Measurements from ENCODE around the gene SYNGR1. TPM values are rescaled to one million over a fixed set of nuclear protein-coding genes. Genes with fewer than 3 reads are reported as not detected.

Gene SYNGR1
- total and polyA plus RNA-seq, 2 donors (not counting 1 experiment from before 2014, with no cell fraction given) = 9.4 to 31.9 TPM

DNA sequence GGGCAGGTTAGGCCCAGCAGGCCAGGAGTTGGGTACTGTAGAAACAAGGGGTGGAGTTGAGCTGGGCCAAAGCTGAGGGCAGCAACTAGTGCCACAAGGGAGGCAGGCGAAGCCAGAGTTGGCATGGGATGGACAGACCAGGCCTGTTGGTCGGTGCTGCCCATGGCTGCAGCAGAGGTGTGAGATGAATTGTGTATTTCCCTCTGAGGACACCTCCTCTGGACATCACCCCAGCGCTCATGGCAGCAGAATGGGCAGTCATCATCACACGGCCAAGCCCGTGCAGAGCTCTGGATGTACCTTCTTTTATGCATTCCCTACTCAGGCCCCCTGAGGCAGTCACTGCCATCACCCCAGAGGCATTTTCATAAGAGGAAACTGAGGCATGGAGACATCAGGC is 70.1 kb downstream of the SYNGR1 start:
- TF ChIP-seq, protein P1, sequence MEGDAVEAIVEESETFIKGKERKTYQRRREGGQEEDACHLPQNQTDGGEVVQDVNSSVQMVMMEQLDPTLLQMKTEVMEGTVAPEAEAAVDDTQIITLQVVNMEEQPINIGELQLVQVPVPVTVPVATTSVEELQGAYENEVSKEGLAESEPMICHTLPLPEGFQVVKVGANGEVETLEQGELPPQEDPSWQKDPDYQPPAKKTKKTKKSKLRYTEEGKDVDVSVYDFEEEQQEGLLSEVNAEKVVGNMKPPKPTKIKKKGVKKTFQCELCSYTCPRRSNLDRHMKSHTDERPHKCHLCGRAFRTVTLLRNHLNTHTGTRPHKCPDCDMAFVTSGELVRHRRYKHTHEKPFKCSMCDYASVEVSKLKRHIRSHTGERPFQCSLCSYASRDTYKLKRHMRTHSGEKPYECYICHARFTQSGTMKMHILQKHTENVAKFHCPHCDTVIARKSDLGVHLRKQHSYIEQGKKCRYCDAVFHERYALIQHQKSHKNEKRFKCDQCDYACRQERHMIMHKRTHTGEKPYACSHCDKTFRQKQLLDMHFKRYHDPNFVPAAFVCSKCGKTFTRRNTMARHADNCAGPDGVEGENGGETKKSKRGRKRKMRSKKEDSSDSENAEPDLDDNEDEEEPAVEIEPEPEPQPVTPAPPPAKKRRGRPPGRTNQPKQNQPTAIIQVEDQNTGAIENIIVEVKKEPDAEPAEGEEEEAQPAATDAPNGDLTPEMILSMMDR (IDR thresholded peaks at IDR 0.05) = no peak
- H3K27me3 Mint-ChIP-seq = no peaks in the 10 kb centered on the region
- peaks cover 8% of the 10 kb centered on the region for H3K79me2 ChIP-seq (ENCODE audit: control insufficient read depth, insufficient read depth, low read length)
- H3K9me3 Mint-ChIP-seq (ENCODE audit: insufficient read depth) = no peaks in the 10 kb centered on the region
- no peaks in the 10 kb centered on the region for H3K27me3 ChIP-seq (replicated peaks in 1 of 4; ENCODE audit: control extremely low read depth in 1 of 4, control insufficient read depth in 3 of 4, insufficient read depth in 4 of 4, low read length in 3 of 4)
- no peak overlapping the region for H3K27ac Mint-ChIP-seq
- no peak overlapping the region for H3K9ac ChIP-seq (ENCODE audit: low read length)
- no peak overlapping the region for H3K4me2 ChIP-seq (replicated peaks; ENCODE audit: low read depth, low read length, poor library complexity, severe bottlenecking)
- no peaks in the 10 kb centered on the region for H3K9me3 ChIP-seq (ENCODE audit: control extremely low read depth in 1 of 3, control insufficient read depth in 2 of 3, insufficient read depth in 1 of 3, low read length in 2 of 3)
- ChIA-PET CTCF (no interaction called here), POLR2A (no interaction called here)
- intact Hi-C loops (cut with micrococcal nuclease) = no loop called here
- H3K4me3 ChIP-seq (ENCODE audit: control extremely low read depth in 1 of 5, extremely low read depth in 1 of 5, insufficient read depth in 1 of 5, low read depth in 2 of 5, low read length in 4 of 5) = no peak overlapping the region
- H3K4me1 ChIP-seq (ENCODE audit: control insufficient read depth in 2 of 2, insufficient read depth in 2 of 2, low read length in 2 of 2) = no peaks in the 10 kb centered on the region
- no peak overlapping the region for H3K27ac ChIP-seq (ENCODE audit: low read length in 2 of 2)
- no peak overlapping the region for H3K4me3 Mint-ChIP-seq
- ATAC-seq (ENCODE audit: low read depth) (no peak), DNase-seq (no peak)
- H3K4me1 Mint-ChIP-seq = peaks cover 3% of the 10 kb centered on the region
- WGBS (ENCODE audit: insufficient coverage) = 97% methylated on average over 5 of the region's 5 CpGs
- no peak overlapping the region for H2AFZ ChIP-seq (ENCODE audit: insufficient read depth, low read depth, low read length, poor library complexity, severe bottlenecking)
- H4K20me1 ChIP-seq (ENCODE audit: control insufficient read depth, insufficient read depth, low read length, poor library complexity, severe bottlenecking) = peaks cover 7% of the 10 kb centered on the region
- peaks cover 2 to 73% of the 10 kb centered on the region in 2 experiments for H3K36me3 ChIP-seq (replicated peaks in 1 of 2; ENCODE audit: control extremely low read depth in 1 of 2, control insufficient read depth in 1 of 2, extremely low read depth in 1 of 2, insufficient read depth in 2 of 2, low read length in 1 of 2)

DNA sequence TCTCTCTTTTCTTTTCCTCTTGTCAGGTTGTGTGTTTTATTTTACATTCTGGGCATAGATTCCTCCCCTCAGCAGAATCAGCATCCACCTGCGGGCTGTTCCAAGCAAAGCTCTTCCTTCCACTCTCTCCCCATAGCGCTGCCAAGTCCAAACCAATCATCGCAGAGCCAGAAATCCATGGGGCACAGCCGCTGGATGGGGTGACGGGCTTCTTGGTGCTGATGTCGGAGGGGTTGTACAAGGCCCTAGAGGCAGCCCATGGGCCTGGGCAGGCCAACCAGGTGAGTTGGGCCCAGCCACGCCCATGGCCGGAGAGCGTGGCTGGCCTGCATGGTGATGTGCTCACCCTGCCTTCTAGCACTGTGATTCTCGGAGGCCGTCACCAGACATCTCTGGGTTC is 71.9 kb downstream of the SYNGR1 start:
- H3K27me3 Mint-ChIP-seq = no peaks in the 10 kb centered on the region
- POLR2A ChIA-PET = no interaction called here
- no peaks in the 10 kb centered on the region for H3K9me3 Mint-ChIP-seq (ENCODE audit: insufficient read depth)
- ATAC-seq (ENCODE audit: low read depth) = no peak
- Histone ChIP-seq H2AFZ (ENCODE audit: insufficient read depth, low read depth, low read length, poor library complexity, severe bottlenecking) (no peak overlapping the region), H3K4me3 (ENCODE audit: control extremely low read depth in 1 of 5, extremely low read depth in 1 of 5, insufficient read depth in 1 of 5, low read depth in 2 of 5, low read length in 4 of 5) (no peak overlapping the region), H3K4me2 (replicated peaks; ENCODE audit: low read depth, low read length, poor library complexity, severe bottlenecking) (no peak overlapping the region), H3K79me2 (ENCODE audit: control insufficient read depth, insufficient read depth, low read length) (no peaks in the 10 kb centered on the region), H3K9ac (ENCODE audit: low read length) (no peak overlapping the region), H4K20me1 (ENCODE audit: control insufficient read depth, insufficient read depth, low read length, poor library complexity, severe bottlenecking) (no peaks in the 10 kb centered on the region), H3K36me3 (replicated peaks in 1 of 2; ENCODE audit: control extremely low read depth in 1 of 2, control insufficient read depth in 1 of 2, extremely low read depth in 1 of 2, insufficient read depth in 2 of 2, low read length in 1 of 2) (peaks cover 2 to 63% of the 10 kb centered on the region in 2 experiments), H3K27ac (ENCODE audit: low read length in 2 of 2) (no peak overlapping the region), H3K27me3 (replicated peaks in 1 of 4; ENCODE audit: control extremely low read depth in 1 of 4, control insufficient read depth in 3 of 4, insufficient read depth in 4 of 4, low read length in 3 of 4) (no peaks in the 10 kb centered on the region), H3K4me1 (ENCODE audit: control insufficient read depth in 2 of 2, insufficient read depth in 2 of 2, low read length in 2 of 2) (no peaks in the 10 kb centered on the region), H3K9me3 (ENCODE audit: control extremely low read depth in 1 of 3, control insufficient read depth in 2 of 3, insufficient read depth in 1 of 3, low read length in 2 of 3) (no peaks in the 10 kb centered on the region)
- CTCF ChIA-PET = no interaction called here
- no peak for TF ChIP-seq EZH2 (IDR thresholded peaks at IDR 0.05; ENCODE audit: borderline replicate concordance, insufficient read depth, low read depth, low read length, poor library complexity, severe bottlenecking)
- TF ChIP-seq, protein P1 (IDR thresholded peaks at IDR 0.05) = no peak
- DNase-seq = no peak
- intact Hi-C loops (cut with micrococcal nuclease) = no loop called here
- peaks cover 3% of the 10 kb centered on the region for H3K4me1 Mint-ChIP-seq
- WGBS (ENCODE audit: insufficient coverage) = 99% methylated on average over 10 of the region's 11 CpGs
- no peak overlapping the region for H3K27ac Mint-ChIP-seq
- no peak overlapping the region for H3K4me3 Mint-ChIP-seq

Data from B cell (primary cell).